ENCODE measurements around the gene PARD3. TPM values are rescaled to one million over a fixed set of nuclear protein-coding genes. Genes with fewer than 3 reads are reported as not detected.

PARD3 gene
- total and polyA plus RNA-seq, 2 donors (not counting 3 experiments of a cell fraction or from before 2014, with no cell fraction given): 7.3 to 24.1 TPM

GRCh38 chr10:34160595-34160994 is 654.5 kb downstream of the PARD3 start:
- no peak overlapping the region for H2AFZ ChIP-seq (ENCODE audit: low read depth, low read length)
- FAIRE-seq (no peak), DNase-seq (ENCODE audit: low read depth, low spot score) (no peak)
- no peaks in the 10 kb centered on the region for H3K36me3 ChIP-seq (ENCODE audit: control insufficient read depth in 2 of 2, extremely low read depth in 1 of 2, insufficient read depth in 2 of 2, low read length in 2 of 2)
- no peaks in the 10 kb centered on the region for H3K27me3 ChIP-seq (ENCODE audit: control insufficient read depth in 2 of 2, insufficient read depth in 2 of 2, low read length in 2 of 2)
- H3K9ac ChIP-seq (replicated peaks; ENCODE audit: extremely low read depth, insufficient read depth, low read length): no peak overlapping the region
- intact Hi-C loops (cut with micrococcal nuclease): no loop called here
- TF ChIP-seq MYC (IDR thresholded peaks at IDR 0.05; ENCODE audit: low read depth, low read length) (no peak), MAX (IDR thresholded peaks at IDR 0.05; ENCODE audit: insufficient read depth, insufficient read length) (no peak), EZH2 (IDR thresholded peaks at IDR 0.05; ENCODE audit: borderline replicate concordance, low read depth, low read length, severe bottlenecking) (no peak), POLR2AphosphoS5 (IDR thresholded peaks at IDR 0.05; ENCODE audit: insufficient read depth, low read depth, low read length) (no peak), JUN (IDR thresholded peaks at IDR 0.05; ENCODE audit: borderline replicate concordance, insufficient read depth, insufficient read length, low read depth) (no peak), CTCF (IDR thresholded peaks at IDR 0.05; ENCODE audit: extremely low read depth in 1 of 2, insufficient read depth in 1 of 2, low read depth in 1 of 2, low read length in 2 of 2) (no peak), FOS (IDR thresholded peaks at IDR 0.05; ENCODE audit: borderline replicate concordance, insufficient read depth, low read length) (no peak), GATA2 (IDR thresholded peaks at IDR 0.05; ENCODE audit: insufficient read depth, insufficient read length, low read depth, low read length) (no peak)
- H3K9me3 ChIP-seq (replicated peaks; ENCODE audit: control insufficient read depth, insufficient read depth, low read length): no peaks in the 10 kb centered on the region
- H3K4me2 ChIP-seq (ENCODE audit: insufficient read depth, low read length): no peak overlapping the region
- H3K4me1 ChIP-seq (ENCODE audit: control insufficient read depth, extremely low read depth, insufficient read depth, low read length): no peaks in the 10 kb centered on the region
- no peaks in the 10 kb centered on the region for H3K79me2 ChIP-seq (ENCODE audit: control insufficient read depth, insufficient read depth, low read length)
- POLR2A ChIA-PET: no interaction called here
- no peaks in the 10 kb centered on the region for H3K9me1 ChIP-seq (replicated peaks; ENCODE audit: control insufficient read depth, extremely low read depth, insufficient read depth, low read length)
- CTCF ChIA-PET: interaction anchor here (1.0 kb wide), 1 partner anchor 15 kb away, joined by 4 read pairs; no protein-coding TSS in a partner anchor
- dilution Hi-C loops (cut with MboI; ENCODE audit: extremely low pct_ligation_motif_present, low sequenced_read_pairs): no loop called here
- H3K4me3 ChIP-seq (replicated peaks in 1 of 3; ENCODE audit: insufficient read depth in 1 of 3, low read depth in 1 of 3, low read length in 3 of 3): no peak overlapping the region
- BruUV-seq (replicated peaks): no TSS peak
- no peak overlapping the region for H3K27ac ChIP-seq (ENCODE audit: insufficient read depth, low read depth, low read length)
- no peaks in the 10 kb centered on the region for H4K20me1 ChIP-seq (replicated peaks; ENCODE audit: control insufficient read depth, extremely low read depth, insufficient read depth, low read length)
